B cell (primary cell): ENCODE data around the gene AKAP11. TPM values are rescaled to one million over a fixed set of nuclear protein-coding genes. Genes with fewer than 3 reads are reported as not detected.
"Not testable (repeated sequence)": the region's sequence is repeated elsewhere in the genome, so short reads cannot be mapped to it uniquely, and the experiment has no call there.

ENCODE experiments used
- ATAC-seq: fragments of 200-7000 bp; cut with Tn5 transposase; one replicate; pipeline ENCODE4 v1.10.0; 2021; ENCODE audit warnings: low read depth, mild to moderate bottlenecking, moderate number of reproducible peaks, moderate library complexity
- CTCF ChIA-PET: fragments of 350-600 bp; sonication (Branson Sonifier 250); formaldehyde crosslinking; loops from one replicate; lab custom pipeline; 2021; ENCODE audit warnings: antibody characterized with exemption, inconsistent platforms; lab: Charles Lee
- POLR2A ChIA-PET: fragments of 350-600 bp; sonication (Branson Sonifier 250); formaldehyde crosslinking; loops from one replicate; lab custom pipeline; 2021; ENCODE audit warnings: antibody characterized with exemption; lab: Charles Lee
- DNase-seq: peaks from one replicate; pipeline ENCODE4 v3.0.0; 2013
- H2AFZ ChIP-seq: 2 replicates; pipeline ENCODE4 v1.6.1; 2012; ENCODE audit warnings: mild to moderate bottlenecking, low read depth, low read length; ENCODE audit not compliant: insufficient read depth, poor library complexity, severe bottlenecking
- H3K27ac ChIP-seq, 2 donors: 1 replicate in 1 of 2; 2 replicates in 1 of 2; pipeline ENCODE4 v1.5.1; 2012 to 2013; ENCODE audit warnings: low read length in 2 of 2, mild to moderate bottlenecking in 2 of 2, moderate library complexity in 1 of 2
- H3K27me3 ChIP-seq, 4 experiments: fragments of 200-600 bp in 1 of 4; sonication (generic) in 1 of 4; replicated peaks in 1 of 4; 1 replicate in 2 of 4; 2 replicates in 2 of 4; pipeline versions ENCODE4 v1.6.1 to v1.7.0; 2013 to 2016; ENCODE audit warnings: low read length in 3 of 4, mild to moderate bottlenecking in 2 of 4, mixed read lengths in 1 of 4, moderate library complexity in 1 of 4; ENCODE audit not compliant: insufficient read depth in 4 of 4, control insufficient read depth in 3 of 4; ENCODE audit errors: control extremely low read depth in 1 of 4
- H3K36me3 ChIP-seq, 2 experiments: replicated peaks in 1 of 2; 1 replicate in 1 of 2; 2 replicates in 1 of 2; pipeline versions ENCODE4 v1.6.1 to v1.7.1; 2013; ENCODE audit warnings: low read length in 1 of 2; ENCODE audit not compliant: insufficient read depth in 2 of 2, control insufficient read depth in 1 of 2; ENCODE audit errors: control extremely low read depth in 1 of 2, extremely low read depth in 1 of 2
- H3K4me1 ChIP-seq, 2 donors: fragments of 200-600 bp in 1 of 2; sonication (generic) in 1 of 2; 1 replicate in 1 of 2; 2 replicates in 1 of 2; pipeline versions ENCODE4 v1.5.1 to v1.6.1; 2013 to 2017; ENCODE audit warnings: low read length in 2 of 2; ENCODE audit not compliant: control insufficient read depth in 2 of 2, insufficient read depth in 2 of 2
- H3K4me2 ChIP-seq: replicated peaks from 2 replicates; pipeline ENCODE3; 2012; ENCODE audit warnings: mild to moderate bottlenecking, low read depth, low read length; ENCODE audit not compliant: poor library complexity, severe bottlenecking
- H3K4me3 ChIP-seq, 5 experiments: fragments of 200-600 bp in 1 of 5; sonication (generic) in 1 of 5; 1 replicate in 3 of 5; 2 replicates in 2 of 5; pipeline versions ENCODE4 v1.5.1 to v1.7.0; 2011 to 2016; ENCODE audit warnings: low read length in 4 of 5, mild to moderate bottlenecking in 4 of 5, low read depth in 2 of 5, control low read depth in 1 of 5, moderate library complexity in 1 of 5; ENCODE audit not compliant: insufficient read depth in 1 of 5; ENCODE audit errors: control extremely low read depth in 1 of 5, extremely low read depth in 1 of 5
- H3K79me2 ChIP-seq: fragments of 200-600 bp; sonication (generic); one replicate; pipeline ENCODE4 v1.6.0; 2016; ENCODE audit warnings: low read length; ENCODE audit not compliant: control insufficient read depth, insufficient read depth
- H3K9ac ChIP-seq: fragments of 200-600 bp; sonication (generic); 2 replicates; pipeline ENCODE4 v1.6.1; 2017; ENCODE audit warnings: mild to moderate bottlenecking, low read length, moderate library complexity
- H3K9me3 ChIP-seq, 3 donors: one replicate each; pipeline versions ENCODE4 v1.6.1 to v1.7.1; 2013; ENCODE audit warnings: low read length in 2 of 3; ENCODE audit not compliant: control insufficient read depth in 2 of 3, insufficient read depth in 1 of 3; ENCODE audit errors: control extremely low read depth in 1 of 3
- H4K20me1 ChIP-seq: 2 replicates; pipeline ENCODE4 v1.6.0; 2012; ENCODE audit warnings: mild to moderate bottlenecking, low read length; ENCODE audit not compliant: insufficient read depth, control insufficient read depth, poor library complexity, severe bottlenecking
- H3K27ac Mint-ChIP-seq: one replicate; pipeline ENCODE4 v1.8.0; 2021; ENCODE audit warnings: mixed read lengths
- H3K27me3 Mint-ChIP-seq: one replicate; pipeline ENCODE4 v1.8.0; 2021; ENCODE audit warnings: mixed read lengths
- H3K4me1 Mint-ChIP-seq: one replicate; pipeline ENCODE4 v1.8.0; 2021; ENCODE audit warnings: mixed read lengths
- H3K4me3 Mint-ChIP-seq: one replicate; pipeline ENCODE4 v1.8.0; 2021; ENCODE audit warnings: mixed read lengths
- H3K9me3 Mint-ChIP-seq: one replicate; pipeline ENCODE4 v1.8.0; 2022; ENCODE audit warnings: mixed read lengths; ENCODE audit not compliant: insufficient read depth
- CTCF ChIP-seq: fragments of 200-600 bp; IDR thresholded peaks from one replicate; pipeline ENCODE4 v1.8.0; 2022; ENCODE audit warnings: antibody characterized with exemption, mild to moderate bottlenecking
- EZH2 ChIP-seq: IDR thresholded peaks from 2 replicates; pipeline ENCODE4 v1.6.1; 2012; ENCODE audit warnings: borderline replicate concordance, low read depth, mild to moderate bottlenecking, moderate library complexity, low read length; ENCODE audit not compliant: insufficient read depth, poor library complexity, severe bottlenecking
- whole genome bisulfite sequencing: methylation state at CpG from one replicate; pipeline ENCODE4 v1.1.5; 2013; ENCODE audit warnings: missing lambda C conversion rate; ENCODE audit not compliant: insufficient coverage; 5-methylcytosine and 5-hydroxymethylcytosine counted together
- intact Hi-C: fragments of 100-400 bp; cut with micrococcal nuclease; formaldehyde crosslinking; loops from one replicate; pipeline ENCODE4 v1.10.0; 2022
- polyA plus RNA-seq: library from polyadenylated mRNA; depleted of rRNA; stranded (reverse); fragments of >200 nt; gene quantifications from 2 replicates; pipeline ENCODE4 v1.2.3, GENCODE V29; 2012
- total RNA-seq, 2 donors: library from RNA; stranded (reverse); fragments of 120-200 nt in 1 of 2; gene quantifications; 1 replicate in 1 of 2; 2 replicates in 1 of 2; pipeline versions ENCODE4 v1.2.3 to v1.2.4, GENCODE V29; 2013 to 2022

Gene AKAP11
- total and polyA plus RNA-seq, 2 donors (not counting 1 experiment from before 2014, with no cell fraction given) = 10.2 to 42.9 TPM

- H3K36me3 ChIP-seq = no peaks in the 10 kb centered on the region
- no peak overlapping the region for H3K27ac ChIP-seq
- H3K4me1 ChIP-seq = no peaks in the 10 kb centered on the region
- ChIA-PET POLR2A (no interaction called here), CTCF (no interaction called here)
- no peaks in the 10 kb centered on the region for H3K27me3 ChIP-seq
- no peaks in the 10 kb centered on the region for H3K9me3 Mint-ChIP-seq
- no peaks in the 10 kb centered on the region for H3K79me2 ChIP-seq
- 100% methylated on average over 1 of the region's 4 CpGs for WGBS
- H3K9ac ChIP-seq = no peak overlapping the region
- H4K20me1 ChIP-seq = no peaks in the 10 kb centered on the region
- no peaks in the 10 kb centered on the region for H3K27me3 Mint-ChIP-seq
- H3K4me3 Mint-ChIP-seq = no peak overlapping the region
- H3K4me3 ChIP-seq = no peak overlapping the region
- no peak for TF ChIP-seq EZH2
- TF ChIP-seq CTCF = no peak
- DNase-seq (no peak), ATAC-seq (no peak)
- no peaks in the 10 kb centered on the region for H3K4me1 Mint-ChIP-seq
- H3K4me2 ChIP-seq = no peak overlapping the region
- H3K9me3 ChIP-seq = peaks cover 0 to 3% (median 0%) of the 10 kb centered on the region in 3 donors
- intact Hi-C loops = no loop called here
- no peak overlapping the region for H2AFZ ChIP-seq
- no peak overlapping the region for H3K27ac Mint-ChIP-seq
Observed at GRCh38 chr13:42223681-42224080, 48.3 kb upstream of the AKAP11 start.

GRCh38 chr13:42225051-42225450 is 46.9 kb upstream of the AKAP11 start:
- Histone ChIP-seq H3K36me3 (no peaks in the 10 kb centered on the region), H3K4me2 (no peak overlapping the region), H2AFZ (no peak overlapping the region), H3K4me3 (no peak overlapping the region), H3K9ac (no peak overlapping the region), H4K20me1 (no peaks in the 10 kb centered on the region), H3K27me3 (no peaks in the 10 kb centered on the region), H3K9me3 (peaks cover 0 to 3% (median 0%) of the 10 kb centered on the region in 3 donors), H3K4me1 (no peaks in the 10 kb centered on the region), H3K79me2 (no peaks in the 10 kb centered on the region), H3K27ac (no peak overlapping the region)
- intact Hi-C loops = no loop called here
- Mint-ChIP-seq H3K27me3 (no peaks in the 10 kb centered on the region), H3K9me3 (no peaks in the 10 kb centered on the region), H3K4me3 (no peak overlapping the region), H3K27ac (no peak overlapping the region), H3K4me1 (no peaks in the 10 kb centered on the region)
- WGBS = 91% methylated on average over 1 of the region's 2 CpGs
- ChIA-PET POLR2A (no interaction called here), CTCF (no interaction called here)
- TF ChIP-seq CTCF (no peak), EZH2 (no peak)
- ATAC-seq = no peak
- no peak for DNase-seq

GRCh38 chr13:42226759-42227158 is 45.2 kb upstream of the AKAP11 start:
- H3K4me3 Mint-ChIP-seq, H3K4me1 ChIP-seq, H3K27ac ChIP-seq, H3K4me2 ChIP-seq, H4K20me1 ChIP-seq, DNase-seq, intact Hi-C loops, H2AFZ ChIP-seq, H3K9ac ChIP-seq, H3K27ac Mint-ChIP-seq, H3K4me3 ChIP-seq, H3K9me3 Mint-ChIP-seq, POLR2A ChIA-PET, H3K9me3 ChIP-seq, H3K79me2 ChIP-seq, H3K4me1 Mint-ChIP-seq, ATAC-seq, H3K27me3 ChIP-seq, H3K36me3 ChIP-seq, H3K27me3 Mint-ChIP-seq: not testable (repeated sequence)
- CTCF ChIA-PET = interaction anchor here (0.8 kb wide), 1 partner anchor 9 kb away, joined by 3 read pairs; no protein-coding TSS in a partner anchor
- WGBS = no CpG with 5 or more reads among the region's 5 CpGs
